Esophagus squamous epithelium (tissue), 4 donors: ENCODE results near the gene KIF14.

ENCODE experiments used
- CTCF ChIP-seq, 6 experiments: fragments of 450-650 bp in 4 of 6; fragments of 200-600 bp in 2 of 6; sonication (generic) in 2 of 6; IDR thresholded peaks; one replicate each; pipeline ENCODE4 v1.5.1; 2016 to 2019; ENCODE audit warnings: antibody characterized with exemption in 6 of 6, mild to moderate bottlenecking in 4 of 6, moderate library complexity in 4 of 6
- POLR2A ChIP-seq, 4 donors: fragments of 450-650 bp; IDR thresholded peaks; one replicate each; pipeline ENCODE4 v1.6.1; 2017; ENCODE audit warnings: antibody characterized with exemption in 4 of 4, mild to moderate bottlenecking in 4 of 4, moderate library complexity in 3 of 4

GRCh38 chr1:200564319-200564718 lies 56.2 kb downstream of the KIF14 start:
- TF ChIP-seq CTCF (IDR thresholded peaks at IDR 0.05) (no peak), POLR2A (IDR thresholded peaks at IDR 0.05) (no peak)
